GM21825 (cell line): Measurements from ENCODE around the gene SNX20.

Experiments used
- ATAC-seq: cut with Tn5 transposase; IDR thresholded peaks from one replicate; pipeline ENCODE4 v1.9.1; 2021; ENCODE audit warnings: mild to moderate bottlenecking, moderate library complexity; ENCODE audit not compliant: unreplicated experiment

The SNX20 gene

DNA sequence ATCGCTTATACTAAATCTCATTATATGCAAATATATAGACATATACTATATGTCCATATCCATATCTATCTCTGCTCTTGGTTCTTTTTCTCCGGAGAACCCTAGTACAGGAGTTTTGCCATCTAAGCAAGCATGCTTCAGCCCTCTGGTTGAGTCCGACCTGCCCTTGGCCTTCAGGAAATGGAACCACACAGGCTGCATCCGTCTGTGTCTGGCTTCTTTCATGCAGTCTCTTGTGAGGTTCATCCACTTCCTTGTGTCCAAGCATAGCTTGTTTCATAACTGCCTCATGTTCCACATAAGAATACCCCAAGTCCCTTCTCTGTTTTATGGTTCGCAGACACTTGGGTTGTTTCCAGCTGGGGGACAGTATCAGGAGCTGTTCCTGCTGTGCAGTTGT is 16.8 kb downstream of the SNX20 start:
- ATAC-seq = no peak

- no peak for ATAC-seq
Observed at GRCh38 chr16:50662306-50662940, 18.7 kb downstream of the SNX20 start.

- ATAC-seq = no peak
Observed at GRCh38 chr16:50659806-50660205, 21.3 kb downstream of the SNX20 start.

- no peak for ATAC-seq
Observed at GRCh38 chr16:50657241-50657640, 23.9 kb downstream of the SNX20 start.

DNA sequence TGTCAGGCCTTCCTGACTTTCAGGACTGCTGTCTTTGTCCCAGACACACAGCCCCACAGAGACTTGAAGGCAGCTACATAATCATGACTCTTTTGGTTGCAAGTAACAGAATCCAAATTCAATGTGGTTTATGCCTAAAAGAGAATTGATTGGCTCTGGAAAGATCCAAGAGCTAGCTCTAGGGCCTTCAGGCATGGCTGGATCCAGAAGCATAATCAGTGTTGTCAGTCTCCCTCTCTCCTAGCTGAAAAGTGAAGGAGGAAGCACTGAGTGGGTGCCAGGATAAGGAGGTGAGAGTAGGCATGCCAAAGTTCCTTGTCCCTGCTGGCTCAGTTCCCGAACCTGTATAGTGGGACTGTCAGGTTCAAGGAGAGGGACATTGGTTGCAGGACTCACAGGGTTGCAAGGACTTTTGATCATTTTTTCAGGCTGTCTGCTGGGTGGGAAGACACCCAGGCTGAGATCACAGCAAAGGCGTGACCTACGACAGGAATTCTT is 25.5 kb downstream of the SNX20 start:
- ATAC-seq = no peak

- ATAC-seq = no peak
Observed at GRCh38 chr16:50653633-50654519, 27.2 kb downstream of the SNX20 start.

DNA sequence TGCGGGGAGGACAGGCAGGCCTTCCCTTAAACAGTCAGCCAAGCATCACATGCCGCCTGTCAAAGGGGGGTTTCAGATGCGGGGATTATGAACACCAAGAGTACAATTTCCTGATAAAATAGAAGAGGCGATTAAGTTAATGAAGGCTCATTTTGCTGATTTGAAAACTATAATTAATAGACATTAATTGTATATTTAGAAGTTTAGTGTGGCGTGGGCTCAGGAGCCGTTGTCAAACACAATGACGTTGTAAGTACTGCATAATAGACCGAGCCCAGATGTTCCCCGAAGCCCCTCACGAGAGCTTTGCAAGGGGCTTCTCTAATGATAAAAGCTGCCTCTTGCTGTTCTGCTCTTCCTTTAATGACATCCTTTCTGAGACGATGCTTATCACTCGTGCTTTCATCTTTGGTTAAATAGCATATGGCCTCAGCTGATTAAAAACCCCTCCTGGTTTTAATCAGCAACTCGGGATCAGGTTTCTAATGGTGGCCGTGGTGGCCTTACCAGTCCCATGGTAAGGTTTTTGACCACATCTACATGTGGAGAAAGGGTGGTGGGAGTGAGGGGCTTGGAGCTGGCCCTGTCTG is 28.2 kb downstream of the SNX20 start:
- no peak for ATAC-seq

DNA sequence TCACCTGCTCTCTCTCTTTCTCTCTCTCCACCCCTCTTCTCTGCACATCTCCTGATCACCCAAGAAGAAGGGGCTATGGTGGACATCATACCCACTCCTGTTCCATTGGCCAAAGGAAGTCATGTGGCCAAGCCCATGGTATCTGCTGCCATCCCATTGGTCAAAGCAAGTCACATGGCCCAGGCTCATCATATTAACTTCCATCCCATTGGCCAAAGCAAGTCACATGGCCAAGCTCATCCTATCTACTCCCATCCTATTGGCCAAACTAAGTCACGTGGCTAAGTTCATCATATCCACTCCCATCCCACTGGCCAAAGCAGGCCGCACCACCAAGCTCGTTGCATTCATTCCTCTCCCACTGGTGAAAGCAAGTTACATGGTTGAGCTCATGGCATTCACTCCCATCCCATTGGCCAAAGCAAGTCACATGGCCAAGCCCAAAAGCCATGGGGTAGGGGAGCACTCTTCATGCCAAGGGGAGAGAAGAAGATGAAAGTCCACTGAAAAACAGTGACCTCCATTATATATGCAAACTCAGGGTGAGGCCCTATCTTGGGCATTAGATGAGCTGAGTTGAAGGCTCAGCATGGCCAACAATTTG is 29.2 kb downstream of the SNX20 start:
- ATAC-seq = no peak

- no peak for ATAC-seq
Observed at GRCh38 chr16:50646345-50646744, 34.8 kb downstream of the SNX20 start.

- no peak for ATAC-seq
Observed at GRCh38 chr16:50645563-50646220, 35.4 kb downstream of the SNX20 start.

GRCh38 chr16:50644729-50645128 is 36.4 kb downstream of the SNX20 start:
- ATAC-seq = no peak

- ATAC-seq = no peak
Observed at GRCh38 chr16:50644245-50644644, 36.9 kb downstream of the SNX20 start.

DNA sequence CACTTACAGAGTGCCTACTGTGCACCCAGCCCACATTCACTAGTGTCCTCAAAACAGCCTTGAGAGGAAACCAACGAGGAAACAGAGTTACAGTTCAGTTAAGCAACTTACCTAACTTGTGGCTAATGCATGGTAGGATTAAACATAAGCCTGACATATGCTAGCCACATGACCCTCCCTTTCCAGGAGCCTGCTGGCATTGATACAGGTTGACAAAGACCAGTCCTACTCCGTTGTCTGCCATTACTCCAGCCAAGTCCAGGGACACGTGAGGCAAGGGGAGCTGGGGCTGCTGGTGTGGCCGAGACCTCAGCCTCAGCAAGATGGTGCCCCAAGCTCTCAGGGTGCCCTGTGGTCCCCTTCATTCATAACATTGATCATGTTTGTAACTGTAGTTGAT is 37.9 kb downstream of the SNX20 start:
- no peak for ATAC-seq

DNA sequence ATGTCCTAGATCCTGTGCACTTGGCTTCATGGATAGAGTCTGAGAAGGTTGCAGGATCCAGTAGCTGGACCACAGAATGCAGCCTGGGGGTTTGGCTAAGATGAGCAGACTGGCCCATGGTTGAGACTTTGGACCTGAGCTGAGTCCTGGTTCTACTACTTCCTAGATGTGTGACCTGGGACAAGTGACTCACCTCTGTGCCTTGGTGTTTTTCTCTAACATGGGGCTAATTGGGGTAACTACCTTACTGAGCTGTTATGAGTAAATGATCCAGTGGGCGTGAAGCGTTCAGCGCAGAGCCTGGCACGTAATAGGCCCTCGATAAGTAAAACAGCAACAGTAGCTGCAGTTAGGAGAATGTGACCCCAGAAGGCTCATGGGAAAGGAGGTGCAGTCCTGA is 38.8 kb downstream of the SNX20 start:
- no peak for ATAC-seq

DNA sequence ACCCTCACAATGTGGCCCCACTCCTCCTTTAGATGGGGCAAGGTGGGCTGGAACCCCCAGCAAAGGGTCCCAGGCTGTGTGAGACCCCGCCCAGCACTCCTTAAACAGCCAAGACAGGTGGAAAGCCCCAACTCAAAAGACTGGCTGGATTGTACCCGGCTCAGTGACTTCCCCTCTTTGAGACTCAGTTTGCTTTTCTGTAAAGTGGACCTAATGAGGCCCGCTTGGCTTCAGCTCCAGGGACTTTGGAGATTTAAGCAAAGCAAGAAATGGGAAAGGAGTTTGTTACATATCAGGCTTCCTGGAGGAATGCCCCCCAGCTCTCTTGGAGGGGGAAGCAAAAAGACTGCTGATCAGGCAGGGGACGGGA is 39.3 kb downstream of the SNX20 start:
- ATAC-seq = no peak

- ATAC-seq = no peak
Observed at GRCh38 chr16:50640919-50641817, 39.9 kb downstream of the SNX20 start.

DNA sequence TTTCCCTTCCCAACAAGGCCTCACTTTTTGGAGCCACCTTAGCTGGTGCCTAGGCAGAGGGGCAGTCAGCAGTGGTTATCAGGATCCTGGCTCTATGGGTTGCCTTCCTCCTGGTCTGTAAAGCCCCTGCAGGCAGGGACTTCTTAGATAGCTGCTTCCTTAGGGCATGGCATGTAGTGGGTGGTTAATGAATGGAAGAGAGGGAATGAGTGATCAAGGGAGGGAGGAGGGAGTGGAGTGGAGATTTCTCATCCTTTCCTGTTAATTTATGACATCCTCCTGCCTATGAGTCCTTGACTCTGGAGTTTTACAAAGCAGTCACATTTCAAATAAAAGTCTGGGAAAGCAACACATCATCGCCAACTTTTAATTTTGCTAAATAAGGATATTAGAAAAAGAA is 40.7 kb downstream of the SNX20 start:
- ATAC-seq = no peak

DNA sequence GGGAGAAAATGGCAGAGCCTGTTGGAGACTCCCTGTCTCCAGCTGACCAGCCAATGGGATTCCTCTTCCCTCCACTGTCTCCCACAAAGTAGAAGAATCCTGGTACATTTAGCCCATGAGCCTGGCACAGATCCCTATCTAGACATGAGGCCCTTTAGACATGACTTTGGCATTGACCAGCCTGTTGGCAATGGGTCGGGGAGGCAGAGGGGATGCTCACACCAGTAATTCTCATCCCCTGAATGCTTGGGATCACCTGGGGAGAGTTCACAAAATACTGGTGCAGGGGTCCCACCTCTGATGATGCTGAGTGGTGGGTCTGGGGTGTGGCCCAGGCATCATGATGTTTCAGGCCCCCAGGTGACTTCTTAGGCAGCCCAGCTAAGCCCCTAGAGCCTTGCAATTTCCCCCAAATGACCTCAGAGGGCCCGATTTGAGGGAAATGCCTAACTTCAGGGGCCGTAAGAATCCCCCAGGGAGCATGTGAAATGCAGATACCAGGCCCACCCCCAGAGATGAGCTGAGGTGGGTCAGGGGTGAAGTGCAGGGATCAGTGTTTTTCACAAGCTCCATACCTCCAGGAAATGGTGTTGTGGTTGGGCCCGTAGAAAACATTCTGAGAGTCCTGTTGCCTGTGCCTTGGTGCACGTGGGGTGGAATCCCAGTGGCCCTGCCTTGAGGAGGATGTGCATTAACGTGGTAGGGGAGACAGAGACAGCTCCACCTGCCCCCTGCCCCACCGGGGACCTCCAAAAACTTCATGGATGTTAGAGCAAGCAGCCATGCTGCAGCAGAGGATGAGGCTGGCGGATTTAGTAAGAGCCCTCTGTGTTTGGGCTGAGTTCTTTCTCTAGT is 42.1 kb downstream of the SNX20 start:
- no peak for ATAC-seq
